ENCODE results near the gene SPAG17. TPM values are rescaled to one million over a fixed set of nuclear protein-coding genes. Genes with fewer than 3 reads are reported as not detected.

Gene SPAG17
- total RNA-seq, 1 donor from 2014 or later = 0.30 TPM

DNA sequence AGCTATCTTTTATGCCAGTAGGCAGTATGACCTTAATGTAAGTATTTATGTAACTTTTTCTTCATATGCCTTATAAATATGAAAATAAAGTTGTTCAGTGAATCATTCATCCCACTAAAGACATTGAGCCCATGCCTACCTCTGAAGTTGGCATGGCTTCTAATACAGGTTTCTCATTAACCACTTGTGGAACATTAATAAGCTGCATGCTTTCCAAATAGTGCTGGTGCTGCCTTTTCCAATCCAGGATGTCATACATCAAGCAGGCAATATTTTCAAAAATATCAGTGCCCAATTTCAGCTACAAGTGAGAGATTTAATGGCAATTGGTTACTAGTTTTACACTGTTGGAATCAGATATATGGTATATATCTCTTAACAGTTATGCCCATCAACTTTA, 92.0 kb downstream of the SPAG17 start:
- H3K9me3 Mint-ChIP-seq (ENCODE audit: low read depth) = peaks cover 3% of the 10 kb centered on the region
- TF ChIP-seq, protein P1, sequence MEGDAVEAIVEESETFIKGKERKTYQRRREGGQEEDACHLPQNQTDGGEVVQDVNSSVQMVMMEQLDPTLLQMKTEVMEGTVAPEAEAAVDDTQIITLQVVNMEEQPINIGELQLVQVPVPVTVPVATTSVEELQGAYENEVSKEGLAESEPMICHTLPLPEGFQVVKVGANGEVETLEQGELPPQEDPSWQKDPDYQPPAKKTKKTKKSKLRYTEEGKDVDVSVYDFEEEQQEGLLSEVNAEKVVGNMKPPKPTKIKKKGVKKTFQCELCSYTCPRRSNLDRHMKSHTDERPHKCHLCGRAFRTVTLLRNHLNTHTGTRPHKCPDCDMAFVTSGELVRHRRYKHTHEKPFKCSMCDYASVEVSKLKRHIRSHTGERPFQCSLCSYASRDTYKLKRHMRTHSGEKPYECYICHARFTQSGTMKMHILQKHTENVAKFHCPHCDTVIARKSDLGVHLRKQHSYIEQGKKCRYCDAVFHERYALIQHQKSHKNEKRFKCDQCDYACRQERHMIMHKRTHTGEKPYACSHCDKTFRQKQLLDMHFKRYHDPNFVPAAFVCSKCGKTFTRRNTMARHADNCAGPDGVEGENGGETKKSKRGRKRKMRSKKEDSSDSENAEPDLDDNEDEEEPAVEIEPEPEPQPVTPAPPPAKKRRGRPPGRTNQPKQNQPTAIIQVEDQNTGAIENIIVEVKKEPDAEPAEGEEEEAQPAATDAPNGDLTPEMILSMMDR (IDR thresholded peaks at IDR 0.05) = no peak
- DNase-seq (ENCODE audit: low spot score) = no peak

DNA sequence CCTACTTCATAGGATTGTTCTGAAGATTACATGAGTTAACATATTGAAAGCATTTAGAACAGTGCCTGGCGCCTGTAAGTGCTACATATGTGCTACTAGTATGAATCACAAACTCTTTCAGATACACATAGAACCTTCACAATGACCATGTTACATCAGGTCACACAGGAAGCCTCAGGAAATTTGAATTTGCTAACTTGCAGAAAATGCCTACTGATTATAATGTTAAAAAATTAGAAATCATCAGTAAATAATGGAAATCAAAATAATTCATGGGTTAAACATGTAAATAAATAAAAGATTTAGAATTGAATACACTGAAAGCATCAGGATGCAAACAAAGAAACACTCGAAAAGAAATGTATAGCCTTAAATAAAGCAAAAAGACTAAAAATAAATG, 94.9 kb downstream of the SPAG17 start:
- H3K27ac Mint-ChIP-seq (ENCODE audit: unreplicated experiment) = no peak overlapping the region
- TF ChIP-seq, protein P1 (IDR thresholded peaks at IDR 0.05) = no peak
- no peak for DNase-seq (ENCODE audit: low spot score)
- no peaks in the 10 kb centered on the region for H3K9me3 Mint-ChIP-seq (ENCODE audit: low read depth)
- H3K27me3 Mint-ChIP-seq (ENCODE audit: low read depth) = peaks cover 4% of the 10 kb centered on the region
- H3K4me1 Mint-ChIP-seq (ENCODE audit: low read depth) = no peaks in the 10 kb centered on the region
- no peak overlapping the region for H3K4me3 Mint-ChIP-seq (ENCODE audit: unreplicated experiment)
- no peaks in the 10 kb centered on the region for H3K36me3 Mint-ChIP-seq (ENCODE audit: low read depth)

More for the DNA sequence above, 92.0 kb downstream of the SPAG17 start:
- Mint-ChIP-seq H3K27ac (ENCODE audit: unreplicated experiment) (no peak overlapping the region), H3K36me3 (ENCODE audit: low read depth) (no peaks in the 10 kb centered on the region), H3K27me3 (ENCODE audit: low read depth) (peaks cover 4% of the 10 kb centered on the region), H3K4me1 (ENCODE audit: low read depth) (peaks cover 9% of the 10 kb centered on the region), H3K4me3 (ENCODE audit: unreplicated experiment) (no peak overlapping the region)

GRCh38 chr1:118085365-118085764, 99.7 kb downstream of the SPAG17 start:
- no peak for DNase-seq (ENCODE audit: low spot score)
- no peaks in the 10 kb centered on the region for H3K36me3 Mint-ChIP-seq (ENCODE audit: low read depth)
- H3K4me3 Mint-ChIP-seq (ENCODE audit: unreplicated experiment) = no peak overlapping the region
- no peak overlapping the region for H3K27ac Mint-ChIP-seq (ENCODE audit: unreplicated experiment)
- TF ChIP-seq, protein P1 (IDR thresholded peaks at IDR 0.05) = no peak
- peaks cover 4% of the 10 kb centered on the region for H3K27me3 Mint-ChIP-seq (ENCODE audit: low read depth)
- H3K4me1 Mint-ChIP-seq (ENCODE audit: low read depth) = no peaks in the 10 kb centered on the region
- H3K9me3 Mint-ChIP-seq (ENCODE audit: low read depth) = no peaks in the 10 kb centered on the region

GRCh38 chr1:118084400-118084799, 100.6 kb downstream of the SPAG17 start:
- Mint-ChIP-seq H3K36me3 (ENCODE audit: low read depth) (no peaks in the 10 kb centered on the region), H3K27ac (ENCODE audit: unreplicated experiment) (no peak overlapping the region), H3K27me3 (ENCODE audit: low read depth) (peaks cover 4% of the 10 kb centered on the region), H3K4me3 (ENCODE audit: unreplicated experiment) (no peak overlapping the region), H3K4me1 (ENCODE audit: low read depth) (no peaks in the 10 kb centered on the region), H3K9me3 (ENCODE audit: low read depth) (no peaks in the 10 kb centered on the region)
- no peak for DNase-seq (ENCODE audit: low spot score)
- TF ChIP-seq, protein P1 (IDR thresholded peaks at IDR 0.05) = no peak

GRCh38 chr1:118082984-118083383, 102.0 kb downstream of the SPAG17 start:
- H3K9me3 Mint-ChIP-seq (ENCODE audit: low read depth) = no peaks in the 10 kb centered on the region
- H3K4me3 Mint-ChIP-seq (ENCODE audit: unreplicated experiment) = no peak overlapping the region
- H3K27ac Mint-ChIP-seq (ENCODE audit: unreplicated experiment) = no peak overlapping the region
- no peak for DNase-seq (ENCODE audit: low spot score)
- peaks cover 4% of the 10 kb centered on the region for H3K27me3 Mint-ChIP-seq (ENCODE audit: low read depth)
- H3K4me1 Mint-ChIP-seq (ENCODE audit: low read depth) = no peaks in the 10 kb centered on the region
- TF ChIP-seq, protein P1 (IDR thresholded peaks at IDR 0.05) = no peak
- H3K36me3 Mint-ChIP-seq (ENCODE audit: low read depth) = no peaks in the 10 kb centered on the region

All from chondrocyte (in vitro differentiated cells).